GM12872 (cell line): ENCODE results near the gene PGPEP1.

Experiments
- CTCF ChIP-seq: IDR thresholded peaks from 3 replicates; pipeline ENCODE4 v1.5.1; 2011; ENCODE audit warnings: low read depth, mild to moderate bottlenecking, low read length, moderate library complexity; ENCODE audit not compliant: insufficient read depth

PGPEP1 gene

GRCh38 chr19:18414504-18415177 is 74.2 kb downstream of the PGPEP1 start:
- no peak for TF ChIP-seq CTCF

- TF ChIP-seq CTCF, result no peak
These were observed 74.9 kb downstream of the PGPEP1 start for GRCh38 chr19:18415178-18415867.

GRCh38 chr19:18416778-18417249 is 76.4 kb downstream of the PGPEP1 start:
- no peak for TF ChIP-seq CTCF

GRCh38 chr19:18417250-18418028 is 77.0 kb downstream of the PGPEP1 start:
- no peak for TF ChIP-seq CTCF

GRCh38 chr19:18418029-18418482 is 77.7 kb downstream of the PGPEP1 start:
- TF ChIP-seq CTCF, result no peak

GRCh38 chr19:18418483-18419194 is 78.2 kb downstream of the PGPEP1 start:
- TF ChIP-seq CTCF, result no peak
